Osteoblast (primary cell): ENCODE data around the gene SCN9A. TPM values are rescaled to one million over a fixed set of nuclear protein-coding genes. Genes with fewer than 3 reads are reported as not detected.

Experiments used
- DNase-seq: peaks from one replicate; pipeline ENCODE4 v3.0.0; 2011; ENCODE audit warnings: low spot score, mixed read lengths; ENCODE audit not compliant: insufficient read length; ENCODE audit errors: missing footprints
- H2AFZ ChIP-seq: 2 replicates; pipeline ENCODE4 v1.6.0; 2011; ENCODE audit warnings: mild to moderate bottlenecking, low read length
- H3K27ac ChIP-seq: 2 replicates; pipeline ENCODE4 v1.5.1; 2011; ENCODE audit warnings: mild to moderate bottlenecking, low read depth, low read length, moderate library complexity
- H3K27me3 ChIP-seq: 2 replicates; pipeline ENCODE4 v1.6.0; 2012; ENCODE audit warnings: mild to moderate bottlenecking, control low read depth, inconsistent platforms, low read length, moderate library complexity; ENCODE audit not compliant: insufficient read depth
- H3K36me3 ChIP-seq: 2 replicates; pipeline ENCODE4 v1.5.1; 2011; ENCODE audit warnings: mild to moderate bottlenecking, low read length, control low read depth, moderate library complexity; ENCODE audit not compliant: insufficient read depth
- H3K4me1 ChIP-seq: 2 replicates; pipeline ENCODE4 v1.5.1; 2011; ENCODE audit warnings: mild to moderate bottlenecking, low read length, control low read depth, moderate library complexity; ENCODE audit not compliant: insufficient read depth
- H3K4me2 ChIP-seq: 2 replicates; pipeline ENCODE4 v1.6.0; 2011; ENCODE audit warnings: mild to moderate bottlenecking, low read length; ENCODE audit not compliant: insufficient read depth
- H3K4me3 ChIP-seq: fragments of 200-600 bp; sonication (generic); 3 replicates; pipeline ENCODE4 v1.5.1; 2012; ENCODE audit warnings: mild to moderate bottlenecking, low read length, inconsistent platforms; ENCODE audit not compliant: insufficient read depth
- H3K79me2 ChIP-seq: 2 replicates; pipeline ENCODE4 v1.6.0; 2012; ENCODE audit warnings: mild to moderate bottlenecking, low read length, control low read depth, inconsistent platforms; ENCODE audit not compliant: insufficient read depth
- H3K9me3 ChIP-seq: 2 replicates; pipeline ENCODE4 v1.5.1; 2011; ENCODE audit warnings: low read depth, low read length, control low read depth
- H4K20me1 ChIP-seq: 2 replicates; pipeline ENCODE4 v1.6.0; 2012; ENCODE audit warnings: mild to moderate bottlenecking, low read length, control low read depth; ENCODE audit not compliant: insufficient read depth
- total RNA-seq: library from RNA; depleted of rRNA; stranded (reverse); fragments of >200 nt; gene quantifications from 2 replicates; pipeline ENCODE4 v1.2.3, GENCODE V29; 2012
- TF ChIP-seq, protein P1 (sequence below): IDR thresholded peaks from 2 replicates; pipeline ENCODE4 v1.5.1; 2011; ENCODE audit warnings: mild to moderate bottlenecking, low read depth, low read length, moderate library complexity; ENCODE audit errors: extremely low read depth

The SCN9A gene
- total RNA-seq, 1 donor = 1.8 TPM

DNA sequence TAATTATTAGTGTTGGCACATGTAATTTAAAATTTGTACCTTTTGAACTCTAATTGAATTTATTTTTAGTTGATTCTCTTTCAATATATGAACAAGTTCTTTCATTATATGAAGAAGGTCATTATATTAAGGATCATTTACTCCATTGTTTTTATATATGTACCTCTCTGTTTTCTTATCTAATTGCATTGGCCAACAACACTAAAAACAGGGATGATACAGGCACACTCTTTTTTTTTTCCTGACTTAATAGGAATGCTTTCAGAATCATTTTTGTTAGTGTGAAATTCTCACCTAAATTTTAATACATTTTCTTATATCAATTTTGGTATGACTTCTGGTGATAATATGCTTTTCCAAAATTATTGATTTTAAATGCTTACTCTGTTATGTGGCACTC is 173.0 kb downstream of the SCN9A start:
- H3K79me2 ChIP-seq = no peaks in the 10 kb centered on the region
- H3K4me1 ChIP-seq = no peaks in the 10 kb centered on the region
- DNase-seq = no peak
- no peaks in the 10 kb centered on the region for H3K9me3 ChIP-seq
- no peak overlapping the region for H3K4me3 ChIP-seq
- no peak overlapping the region for H2AFZ ChIP-seq
- H3K27ac ChIP-seq = no peak overlapping the region
- H3K36me3 ChIP-seq = no peaks in the 10 kb centered on the region
- no peak overlapping the region for H3K4me2 ChIP-seq
- no peaks in the 10 kb centered on the region for H4K20me1 ChIP-seq
- H3K27me3 ChIP-seq = no peaks in the 10 kb centered on the region
- TF ChIP-seq, protein P1, sequence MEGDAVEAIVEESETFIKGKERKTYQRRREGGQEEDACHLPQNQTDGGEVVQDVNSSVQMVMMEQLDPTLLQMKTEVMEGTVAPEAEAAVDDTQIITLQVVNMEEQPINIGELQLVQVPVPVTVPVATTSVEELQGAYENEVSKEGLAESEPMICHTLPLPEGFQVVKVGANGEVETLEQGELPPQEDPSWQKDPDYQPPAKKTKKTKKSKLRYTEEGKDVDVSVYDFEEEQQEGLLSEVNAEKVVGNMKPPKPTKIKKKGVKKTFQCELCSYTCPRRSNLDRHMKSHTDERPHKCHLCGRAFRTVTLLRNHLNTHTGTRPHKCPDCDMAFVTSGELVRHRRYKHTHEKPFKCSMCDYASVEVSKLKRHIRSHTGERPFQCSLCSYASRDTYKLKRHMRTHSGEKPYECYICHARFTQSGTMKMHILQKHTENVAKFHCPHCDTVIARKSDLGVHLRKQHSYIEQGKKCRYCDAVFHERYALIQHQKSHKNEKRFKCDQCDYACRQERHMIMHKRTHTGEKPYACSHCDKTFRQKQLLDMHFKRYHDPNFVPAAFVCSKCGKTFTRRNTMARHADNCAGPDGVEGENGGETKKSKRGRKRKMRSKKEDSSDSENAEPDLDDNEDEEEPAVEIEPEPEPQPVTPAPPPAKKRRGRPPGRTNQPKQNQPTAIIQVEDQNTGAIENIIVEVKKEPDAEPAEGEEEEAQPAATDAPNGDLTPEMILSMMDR = no peak

GRCh38 chr2:166197446-166197845 is 178.3 kb downstream of the SCN9A start:
- no peaks in the 10 kb centered on the region for H3K36me3 ChIP-seq
- no peaks in the 10 kb centered on the region for H3K27me3 ChIP-seq
- no peak for DNase-seq
- H2AFZ ChIP-seq = no peak overlapping the region
- H3K27ac ChIP-seq = no peak overlapping the region
- TF ChIP-seq, protein P1 = no peak
- no peak overlapping the region for H3K4me2 ChIP-seq
- no peak overlapping the region for H3K4me3 ChIP-seq
- H3K9me3 ChIP-seq = no peaks in the 10 kb centered on the region
- no peaks in the 10 kb centered on the region for H3K79me2 ChIP-seq
- H3K4me1 ChIP-seq = no peaks in the 10 kb centered on the region
- no peaks in the 10 kb centered on the region for H4K20me1 ChIP-seq

DNA sequence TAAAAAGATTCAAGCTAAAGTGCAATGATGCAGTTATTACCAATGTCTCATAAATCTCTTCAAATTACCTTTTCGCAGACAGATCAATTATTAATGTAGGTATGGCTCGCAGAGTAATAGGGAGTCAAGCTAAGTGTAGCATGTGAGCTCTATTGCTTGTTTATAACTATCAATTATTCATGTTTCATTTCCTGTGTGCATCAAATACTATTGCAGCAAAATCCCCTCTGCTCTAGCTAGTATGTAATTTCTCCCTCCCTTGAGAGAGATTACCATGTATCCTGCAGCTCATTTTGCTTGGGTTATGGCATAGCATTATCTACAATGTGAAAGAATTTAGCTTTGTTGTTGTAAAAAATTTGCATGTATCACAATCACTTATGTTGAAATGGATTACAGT is 182.3 kb downstream of the SCN9A start:
- Histone ChIP-seq H3K4me3 (no peak overlapping the region), H3K4me1 (no peaks in the 10 kb centered on the region), H3K79me2 (no peaks in the 10 kb centered on the region), H4K20me1 (no peaks in the 10 kb centered on the region), H3K4me2 (no peak overlapping the region), H3K27me3 (no peaks in the 10 kb centered on the region), H2AFZ (no peak overlapping the region), H3K9me3 (no peaks in the 10 kb centered on the region), H3K36me3 (no peaks in the 10 kb centered on the region), H3K27ac (no peak overlapping the region)
- DNase-seq = no peak
- TF ChIP-seq, protein P1 = no peak

DNA sequence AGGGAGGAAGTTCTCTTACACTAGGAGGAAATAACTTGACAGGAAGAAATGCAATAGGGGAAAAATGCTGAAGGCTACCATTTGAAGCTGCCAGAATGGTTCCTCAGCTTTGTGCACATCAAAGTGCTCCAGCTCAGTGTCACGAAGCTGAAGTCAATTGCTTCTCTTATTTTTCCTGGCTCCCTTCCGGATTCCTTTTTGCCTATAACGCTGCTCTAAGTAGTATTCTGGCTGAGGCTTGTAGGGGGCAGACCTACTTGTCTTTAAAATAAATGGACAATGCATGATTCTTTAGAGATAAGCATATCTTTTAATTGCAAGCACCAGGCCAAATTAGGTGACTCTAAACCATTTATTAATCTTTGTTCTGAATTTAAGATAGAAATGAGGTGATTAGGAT is 187.7 kb downstream of the SCN9A start:
- H3K27ac ChIP-seq = no peak overlapping the region
- H4K20me1 ChIP-seq = no peaks in the 10 kb centered on the region
- H3K4me1 ChIP-seq = no peaks in the 10 kb centered on the region
- no peaks in the 10 kb centered on the region for H3K27me3 ChIP-seq
- no peaks in the 10 kb centered on the region for H3K9me3 ChIP-seq
- H3K4me2 ChIP-seq = no peak overlapping the region
- peak overlapping the region; percentile 6 for H2AFZ ChIP-seq
- no peak overlapping the region for H3K4me3 ChIP-seq
- H3K36me3 ChIP-seq = no peaks in the 10 kb centered on the region
- TF ChIP-seq, protein P1 = no peak
- H3K79me2 ChIP-seq = no peaks in the 10 kb centered on the region
- no peak for DNase-seq
